ENCODE results near the gene DNAH2. TPM values are rescaled to one million over a fixed set of nuclear protein-coding genes. Genes with fewer than 3 reads are reported as not detected.

Gene DNAH2
- total and polyA plus RNA-seq, 2 of the 8 experiments (the other 6 are each of a cell fraction or from before 2014, with no cell fraction given), result 0.13 to 0.18 TPM

DNA sequence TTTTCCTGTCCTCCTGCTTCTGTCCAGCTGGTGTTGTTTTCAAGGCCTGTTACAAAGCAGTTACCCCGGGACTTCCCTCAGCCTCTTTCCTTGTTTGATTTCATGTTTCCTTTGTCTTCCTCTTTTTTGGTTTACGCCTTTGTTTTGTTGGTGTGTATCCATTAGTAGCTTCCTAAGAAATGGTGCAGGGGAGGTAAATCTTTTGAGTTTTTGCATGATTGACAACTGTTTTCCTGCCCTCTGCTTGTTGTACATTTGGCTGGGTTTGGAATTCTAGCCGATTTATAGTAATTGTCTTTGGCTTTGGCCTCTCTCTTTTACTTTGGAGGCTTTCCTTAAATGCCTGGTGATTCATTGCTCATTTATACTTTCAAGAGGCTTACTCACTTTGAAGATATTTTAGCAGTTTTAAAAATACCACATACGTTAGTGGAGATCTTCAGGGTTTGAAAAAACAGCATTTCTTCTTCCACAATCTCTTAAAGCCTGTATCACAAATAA lies 32.8 kb downstream of the DNAH2 start (continued):
- TF ChIP-seq TAF7 (optimal IDR thresholded peaks at IDR 0.05; ENCODE audit: borderline replicate concordance, low read depth, low read length) (no peak), CREB1 (IDR thresholded peaks at IDR 0.05) (no peak)
